K562 (cell line): ENCODE measurements around the gene FRRS1L. TPM values are rescaled to one million over a fixed set of nuclear protein-coding genes. Genes with fewer than 3 reads are reported as not detected.
A peak's percentile ranks its signal among the peaks of the same experiment; 100 is the strongest.

Experiments used
- AFF1 ChIP-seq, 2 experiments: fragments of 450-650 bp; IDR thresholded peaks; 2 replicates each; pipeline ENCODE4 v1.6.1; 2018; ENCODE audit warnings: mild to moderate bottlenecking in 2 of 2, low read depth in 1 of 2; ENCODE audit not compliant: partially characterized antibody in 2 of 2
- BRD4 ChIP-seq: fragments of 200-600 bp; sonication (generic); IDR thresholded peaks from 2 replicates; pipeline ENCODE4 v1.6.1; 2017; ENCODE audit warnings: inconsistent platforms
- CC2D1A ChIP-seq: fragments of 450-650 bp; IDR thresholded peaks from 2 replicates; pipeline ENCODE4 v1.6.1; 2017; ENCODE audit warnings: mild to moderate bottlenecking
- CTCFL ChIP-seq: IDR thresholded peaks from 2 replicates; pipeline ENCODE4 v1.6.1; 2011; ENCODE audit warnings: borderline replicate concordance, low read depth, mild to moderate bottlenecking, moderate library complexity, low read length; ENCODE audit not compliant: insufficient read depth, poor library complexity, severe bottlenecking
- HMBOX1 ChIP-seq: sonication (generic); IDR thresholded peaks from 2 replicates; pipeline ENCODE4 v1.6.1; 2016
- PCBP2 ChIP-seq: fragments of 200-400 bp; formaldehyde crosslinking; IDR thresholded peaks from 2 replicates; pipeline ENCODE4 v1.6.1; 2018; ENCODE audit warnings: low read length, low read depth, mild to moderate bottlenecking, moderate library complexity; ENCODE audit not compliant: poor library complexity, severe bottlenecking
- RBM22 ChIP-seq: fragments of 200-400 bp; formaldehyde crosslinking; IDR thresholded peaks from 2 replicates; pipeline ENCODE4 v1.6.1; 2018; ENCODE audit warnings: low read length, low read depth; ENCODE audit not compliant: poor library complexity, severe bottlenecking
- RBM39 ChIP-seq: fragments of 200-400 bp; formaldehyde crosslinking; optimal IDR thresholded peaks from 2 replicates; pipeline ENCODE3; 2018; ENCODE audit warnings: low read depth, low read length
- RNF2 ChIP-seq: sonication (generic); IDR thresholded peaks from 2 replicates; pipeline ENCODE4 v1.6.1; 2016
- SIN3B ChIP-seq: fragments of 450-650 bp; IDR thresholded peaks from 2 replicates; pipeline ENCODE4 v1.6.1; 2017; ENCODE audit warnings: low read depth, mild to moderate bottlenecking, moderate library complexity
- TEAD2 ChIP-seq: fragments of 450-650 bp; IDR thresholded peaks from 2 replicates; pipeline ENCODE4 v1.6.1; 2016; ENCODE audit warnings: missing genetic modification characterization, control low read depth, missing compliant biosample characterization
- ZKSCAN8 ChIP-seq: fragments of 200-800 bp; sonication (Bioruptor generic); IDR thresholded peaks from 2 replicates; pipeline ENCODE4 v1.6.1; 2016; ENCODE audit warnings: missing genetic modification characterization, missing compliant biosample characterization
- ZNF134 ChIP-seq: fragments of 250-450 bp; sonication (Bioruptor Pico); conservative IDR thresholded peaks from 2 replicates; pipeline ENCODE4 v1.4.0; 2020
- polyA plus RNA-seq, 8 experiments: library from polyadenylated mRNA; depleted of rRNA in 4 of 8; stranded (reverse) in 5 of 8; unstranded in 3 of 8; fragments of >200 nt; fragmentation: Nextera tagmentation in 2 of 8; fragmentation: Illumina TruSeq in 1 of 8; extraction: Ambion mirVana in 2 of 8; extraction: Trizol in 1 of 8; gene quantifications; 2 replicates each; pipeline versions ENCODE4 v1.2.1 to v1.2.3, GENCODE V29; 2011 to 2014; ENCODE audit warnings: inconsistent platforms in 1 of 8, missing spikeins in 1 of 8
- total RNA-seq, 7 experiments: library from RNA; depleted of rRNA in 6 of 7; stranded (reverse); fragments of >200 nt in 6 of 7; fragmentation: Illumina TruSeq in 2 of 7; extraction: Trizol in 2 of 7; gene quantifications; 2 replicates each; pipeline versions ENCODE4 v1.2.1 to v1.2.3, GENCODE V29; 2011 to 2021; ENCODE audit warnings: low replicate concordance in 1 of 7
- TF ChIP-seq, protein P1 (sequence below): IDR thresholded peaks from 2 replicates; pipeline ENCODE4 v1.6.1; 2016; ENCODE audit warnings: missing genetic modification characterization, missing compliant biosample characterization
- TF ChIP-seq, protein P2 (sequence below): sonication (generic); formaldehyde crosslinking; IDR thresholded peaks from 2 replicates; pipeline ENCODE4 v1.8.0; 2022; ENCODE audit warnings: missing genetic modification reagents, mild to moderate bottlenecking, borderline replicate concordance

FRRS1L gene
- total and polyA plus RNA-seq, 9 of the 15 experiments (the other 6 are each of a cell fraction or from before 2014, with no cell fraction given) = under 0.01 to 0.04 (median 0.03) TPM; not detected in 5

DNA sequence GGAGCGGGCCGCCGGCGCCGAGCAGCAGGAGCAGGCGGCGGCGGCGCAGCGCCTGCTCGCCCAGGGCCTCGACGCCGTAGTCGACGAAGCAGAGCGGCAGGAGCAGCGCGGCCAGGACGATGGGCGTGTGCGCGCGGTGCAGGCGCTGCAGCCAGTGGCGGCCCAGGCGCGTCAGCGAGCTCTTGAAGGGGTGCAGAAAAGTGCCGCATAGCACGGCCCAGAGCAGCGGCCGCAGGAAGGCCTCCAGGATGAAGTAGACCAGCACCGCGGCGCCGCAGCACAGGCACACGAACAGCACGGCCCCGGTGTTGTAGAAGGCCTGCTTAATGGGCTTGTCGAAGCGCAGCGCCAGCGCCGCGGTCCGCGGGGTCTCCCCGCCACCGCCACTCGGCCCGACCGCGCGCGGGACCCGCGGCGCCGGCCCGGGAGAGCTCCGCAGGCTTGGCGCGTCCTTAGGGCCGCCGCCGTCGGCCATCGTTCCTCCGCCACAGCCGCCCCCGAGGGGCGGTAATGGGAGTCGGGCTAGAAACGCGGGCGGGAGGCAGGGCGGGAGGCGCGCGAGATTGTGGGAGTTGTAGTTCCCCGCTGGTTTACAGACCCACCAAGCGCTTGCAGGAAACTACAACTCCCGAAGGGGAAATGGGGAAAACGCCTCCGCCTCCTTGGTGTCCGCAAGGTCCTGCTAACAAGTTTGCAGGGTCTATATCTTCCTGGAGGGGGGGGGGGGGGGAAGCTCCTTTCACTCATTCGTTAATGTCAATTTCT is 47.4 kb downstream of the FRRS1L start, which contains the start of gene TMEM245 (continued):
- peak; percentile 71 to 98 for TF ChIP-seq AFF1 (IDR thresholded peaks at IDR 0.05; ENCODE audit: low read depth in 1 of 2, partially characterized antibody in 2 of 2)
- no peak for TF ChIP-seq PCBP2
- TF ChIP-seq, protein P1, sequence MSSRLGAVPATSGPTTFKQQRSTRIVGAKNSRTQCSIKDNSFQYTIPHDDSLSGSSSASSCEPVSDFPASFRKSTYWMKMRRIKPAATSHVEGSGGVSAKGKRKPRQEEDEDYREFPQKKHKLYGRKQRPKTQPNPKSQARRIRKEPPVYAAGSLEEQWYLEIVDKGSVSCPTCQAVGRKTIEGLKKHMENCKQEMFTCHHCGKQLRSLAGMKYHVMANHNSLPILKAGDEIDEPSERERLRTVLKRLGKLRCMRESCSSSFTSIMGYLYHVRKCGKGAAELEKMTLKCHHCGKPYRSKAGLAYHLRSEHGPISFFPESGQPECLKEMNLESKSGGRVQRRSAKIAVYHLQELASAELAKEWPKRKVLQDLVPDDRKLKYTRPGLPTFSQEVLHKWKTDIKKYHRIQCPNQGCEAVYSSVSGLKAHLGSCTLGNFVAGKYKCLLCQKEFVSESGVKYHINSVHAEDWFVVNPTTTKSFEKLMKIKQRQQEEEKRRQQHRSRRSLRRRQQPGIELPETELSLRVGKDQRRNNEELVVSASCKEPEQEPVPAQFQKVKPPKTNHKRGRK = no peak
- no peak for TF ChIP-seq HMBOX1
- no peak for TF ChIP-seq RBM39
- TF ChIP-seq ZNF134 (CRISPR knock-in tag) = no peak
- no peak for TF ChIP-seq RBM22
- peak; percentile 87 for TF ChIP-seq CTCFL
- TF ChIP-seq ZKSCAN8 (CRISPR knock-in tag) = no peak
- no peak for TF ChIP-seq BRD4
- peak; percentile 80 for TF ChIP-seq CC2D1A
- TF ChIP-seq TEAD2 (tag) = no peak
- TF ChIP-seq, protein P2, sequence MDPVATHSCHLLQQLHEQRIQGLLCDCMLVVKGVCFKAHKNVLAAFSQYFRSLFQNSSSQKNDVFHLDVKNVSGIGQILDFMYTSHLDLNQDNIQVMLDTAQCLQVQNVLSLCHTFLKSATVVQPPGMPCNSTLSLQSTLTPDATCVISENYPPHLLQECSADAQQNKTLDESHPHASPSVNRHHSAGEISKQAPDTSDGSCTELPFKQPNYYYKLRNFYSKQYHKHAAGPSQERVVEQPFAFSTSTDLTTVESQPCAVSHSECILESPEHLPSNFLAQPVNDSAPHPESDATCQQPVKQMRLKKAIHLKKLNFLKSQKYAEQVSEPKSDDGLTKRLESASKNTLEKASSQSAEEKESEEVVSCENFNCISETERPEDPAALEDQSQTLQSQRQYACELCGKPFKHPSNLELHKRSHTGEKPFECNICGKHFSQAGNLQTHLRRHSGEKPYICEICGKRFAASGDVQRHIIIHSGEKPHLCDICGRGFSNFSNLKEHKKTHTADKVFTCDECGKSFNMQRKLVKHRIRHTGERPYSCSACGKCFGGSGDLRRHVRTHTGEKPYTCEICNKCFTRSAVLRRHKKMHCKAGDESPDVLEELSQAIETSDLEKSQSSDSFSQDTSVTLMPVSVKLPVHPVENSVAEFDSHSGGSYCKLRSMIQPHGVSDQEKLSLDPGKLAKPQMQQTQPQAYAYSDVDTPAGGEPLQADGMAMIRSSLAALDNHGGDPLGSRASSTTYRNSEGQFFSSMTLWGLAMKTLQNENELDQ (CRISPR knock-in tag) = no peak
- peak; percentile 81 for TF ChIP-seq SIN3B
- peak; percentile 54 for TF ChIP-seq RNF2
